Duodenal mucosa (tissue), 2 donors: ENCODE data around the gene VAV2.
"Not testable (repeated sequence)": the region's sequence is repeated elsewhere in the genome, so short reads cannot be mapped to it uniquely, and the experiment has no call there.

ENCODE experiments used
- H3K27ac ChIP-seq: one replicate; pipeline ENCODE4 v1.7.0; 2013; ENCODE audit warnings: low read depth, low read length
- H3K27me3 ChIP-seq, 2 donors: one replicate each; pipeline ENCODE4 v1.7.0; 2013; ENCODE audit warnings: low read length in 2 of 2, control low read depth in 1 of 2; ENCODE audit not compliant: insufficient read depth in 2 of 2, control insufficient read depth in 1 of 2
- H3K36me3 ChIP-seq, 2 donors: one replicate each; pipeline ENCODE4 v1.7.0; 2013; ENCODE audit warnings: low read length in 2 of 2, control low read depth in 1 of 2; ENCODE audit not compliant: insufficient read depth in 2 of 2, control insufficient read depth in 1 of 2
- H3K4me1 ChIP-seq, 2 donors: one replicate each; pipeline ENCODE4 v1.7.0; 2013; ENCODE audit warnings: low read length in 2 of 2, control low read depth in 1 of 2; ENCODE audit not compliant: insufficient read depth in 2 of 2, control insufficient read depth in 1 of 2
- H3K4me3 ChIP-seq, 2 donors: one replicate each; pipeline ENCODE4 v1.7.0; 2013; ENCODE audit warnings: low read length in 2 of 2, low read depth in 1 of 2
- H3K9ac ChIP-seq, 2 donors: one replicate each; pipeline ENCODE4 v1.7.0; 2013; ENCODE audit warnings: low read length in 2 of 2, low read depth in 1 of 2
- H3K9me3 ChIP-seq, 2 donors: one replicate each; pipeline ENCODE4 v1.7.0; 2013; ENCODE audit warnings: low read length in 2 of 2, control low read depth in 1 of 2; ENCODE audit not compliant: control insufficient read depth in 1 of 2

Gene VAV2

DNA sequence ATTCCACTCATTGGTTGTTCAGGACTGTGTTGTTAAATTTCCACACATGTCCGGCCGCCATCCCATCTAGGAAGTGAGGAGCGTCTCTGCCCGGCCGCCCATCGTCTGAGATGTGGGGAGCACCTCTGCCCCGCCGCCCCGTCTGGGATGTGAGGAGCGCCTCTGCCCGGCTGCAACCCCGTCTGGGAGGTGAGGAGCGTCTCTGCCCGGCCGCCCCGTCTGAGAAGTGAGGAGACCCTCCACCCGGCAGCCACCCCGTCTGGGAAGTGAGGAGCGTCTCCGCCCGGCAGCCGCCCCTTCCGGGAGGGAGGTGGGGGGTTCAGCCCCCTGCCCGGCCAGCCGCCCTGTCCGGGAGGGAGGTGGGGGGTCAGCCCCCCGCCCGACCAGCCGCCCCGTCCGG, 247.6 kb downstream of the VAV2 start:
- H3K9me3 ChIP-seq, H3K36me3 ChIP-seq, H3K27ac ChIP-seq: not testable (repeated sequence)

GRCh38 chr9:133742849-133743444, 249.2 kb downstream of the VAV2 start:
- Histone ChIP-seq H3K27ac (no peak overlapping the region), H3K4me1 (peaks cover 14 to 17% of the 10 kb centered on the region in 2 donors), H3K9me3 (no peaks in the 10 kb centered on the region), H3K4me3 (no peak overlapping the region), H3K9ac (no peak overlapping the region), H3K36me3 (no peaks in the 10 kb centered on the region), H3K27me3 (no peaks in the 10 kb centered on the region)

More for the DNA sequence above, 247.6 kb downstream of the VAV2 start:
- not testable (repeated sequence) for H3K4me3 ChIP-seq, H3K27me3 ChIP-seq, H3K9ac ChIP-seq, H3K4me1 ChIP-seq

- H3K27me3 ChIP-seq, result no peaks in the 10 kb centered on the region
- no peaks in the 10 kb centered on the region for H3K9me3 ChIP-seq
- no peaks in the 10 kb centered on the region for H3K36me3 ChIP-seq
- no peak overlapping the region for H3K27ac ChIP-seq
- H3K4me1 ChIP-seq, result peaks cover 18 to 22% of the 10 kb centered on the region in 2 donors
- H3K4me3 ChIP-seq, result no peak overlapping the region
- H3K9ac ChIP-seq, result no peak overlapping the region
Measured at GRCh38 chr9:133742251-133742650, 249.9 kb downstream of the VAV2 start.

DNA sequence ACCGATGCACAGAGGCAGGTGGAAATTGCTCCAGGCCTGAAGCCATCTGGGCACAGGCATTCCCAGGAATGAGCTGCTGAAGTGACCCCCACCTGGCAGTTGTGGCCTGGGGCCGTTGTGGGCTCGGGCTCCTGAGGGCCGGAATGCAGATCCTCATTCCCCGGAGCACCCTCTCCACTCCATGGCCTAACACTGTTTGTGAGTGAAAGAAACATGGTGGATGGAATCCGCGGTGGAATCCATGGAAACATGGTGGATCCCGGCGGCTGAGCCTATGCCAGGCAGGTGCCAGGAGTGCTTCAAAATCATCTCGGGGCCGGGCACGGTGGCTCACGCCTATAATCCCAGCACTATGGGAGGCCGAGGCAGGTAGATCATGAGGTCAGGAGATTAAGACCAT, 250.4 kb downstream of the VAV2 start:
- Histone ChIP-seq H3K9ac (no peak overlapping the region), H3K4me1 (peaks cover 18 to 25% of the 10 kb centered on the region in 2 donors), H3K36me3 (no peaks in the 10 kb centered on the region)

DNA sequence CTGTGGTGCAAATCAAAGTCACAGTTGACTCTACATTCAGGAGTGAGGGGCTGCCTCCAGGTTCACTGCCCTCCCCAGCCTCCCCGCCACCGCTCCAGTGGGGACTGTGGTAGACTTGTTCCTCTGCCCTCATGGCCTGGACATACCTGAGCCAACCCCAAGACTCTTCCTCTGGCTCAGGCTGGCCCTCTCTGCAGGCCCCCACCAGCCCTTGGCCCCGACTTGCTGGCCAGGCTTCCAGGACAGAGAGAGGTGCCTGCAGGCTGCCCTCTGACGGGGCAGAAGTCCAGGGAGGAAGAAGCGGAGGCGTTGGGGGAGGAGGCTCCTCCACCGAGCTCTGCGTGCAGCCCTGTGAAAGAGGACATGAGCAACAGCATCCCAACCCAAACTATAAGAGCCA, 251.2 kb downstream of the VAV2 start:
- peaks cover 0 to 3% of the 10 kb centered on the region in 2 donors for H3K27me3 ChIP-seq
- H3K4me3 ChIP-seq, result no peak overlapping the region
- H3K9ac ChIP-seq, result no peak overlapping the region
- no peak overlapping the region for H3K27ac ChIP-seq
- H3K9me3 ChIP-seq, result no peaks in the 10 kb centered on the region
- H3K36me3 ChIP-seq, result no peaks in the 10 kb centered on the region
- peaks cover 18 to 25% of the 10 kb centered on the region in 2 donors for H3K4me1 ChIP-seq

More for the DNA sequence above, 250.4 kb downstream of the VAV2 start:
- H3K27me3 ChIP-seq, result peaks cover 0 to 2% of the 10 kb centered on the region in 2 donors
- H3K9me3 ChIP-seq, result no peaks in the 10 kb centered on the region
- H3K4me3 ChIP-seq, result no peak overlapping the region
- no peak overlapping the region for H3K27ac ChIP-seq

DNA sequence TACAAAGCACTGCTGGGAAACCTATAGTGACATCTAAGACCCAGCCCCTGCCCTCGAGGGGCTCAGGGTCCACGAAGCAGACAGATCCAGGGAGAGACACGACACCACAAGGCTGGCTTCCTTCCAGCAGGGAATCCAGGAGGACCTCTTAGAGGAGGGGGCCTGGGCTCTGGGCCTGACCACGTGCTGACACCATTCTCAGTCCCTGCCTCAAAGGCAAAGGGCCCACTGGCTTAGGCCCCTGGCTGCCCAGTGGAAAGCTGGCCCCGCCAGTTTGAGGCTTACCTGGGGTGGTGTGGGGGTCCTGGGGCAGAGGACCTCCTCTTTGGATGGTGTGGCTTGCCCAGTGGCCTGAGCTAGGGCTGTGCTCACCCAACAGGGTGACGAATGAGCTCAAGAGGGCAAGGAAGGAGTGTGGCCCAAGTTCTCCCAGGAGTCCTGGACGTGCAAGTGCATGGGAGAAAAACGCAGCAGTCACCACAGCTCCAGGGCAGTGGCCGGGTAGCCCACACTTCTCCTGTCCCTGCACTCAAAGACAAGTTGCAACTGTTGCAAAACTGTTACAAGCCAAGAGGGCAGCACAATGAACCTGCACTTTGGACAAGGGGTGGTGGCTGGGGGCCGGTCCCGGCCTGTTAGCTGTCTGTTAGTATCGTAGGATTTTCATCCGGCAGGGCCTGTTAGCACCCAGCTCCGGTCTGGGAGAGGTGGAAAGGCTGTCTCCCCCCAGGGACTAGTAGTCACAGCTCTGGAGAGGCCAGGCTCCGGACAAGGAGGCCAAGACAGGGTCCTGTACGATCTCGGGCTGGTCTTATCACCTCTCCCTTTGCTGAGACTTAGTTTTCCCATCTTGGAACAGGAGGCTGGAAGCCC, 252.5 kb downstream of the VAV2 start:
- H3K9me3 ChIP-seq, result no peaks in the 10 kb centered on the region
- no peaks in the 10 kb centered on the region for H3K36me3 ChIP-seq
- no peak overlapping the region for H3K27ac ChIP-seq
- no peak overlapping the region for H3K9ac ChIP-seq
- peaks cover 0 to 3% of the 10 kb centered on the region in 2 donors for H3K27me3 ChIP-seq
- peaks cover 18 to 25% of the 10 kb centered on the region in 2 donors for H3K4me1 ChIP-seq
- H3K4me3 ChIP-seq, result no peak overlapping the region

DNA sequence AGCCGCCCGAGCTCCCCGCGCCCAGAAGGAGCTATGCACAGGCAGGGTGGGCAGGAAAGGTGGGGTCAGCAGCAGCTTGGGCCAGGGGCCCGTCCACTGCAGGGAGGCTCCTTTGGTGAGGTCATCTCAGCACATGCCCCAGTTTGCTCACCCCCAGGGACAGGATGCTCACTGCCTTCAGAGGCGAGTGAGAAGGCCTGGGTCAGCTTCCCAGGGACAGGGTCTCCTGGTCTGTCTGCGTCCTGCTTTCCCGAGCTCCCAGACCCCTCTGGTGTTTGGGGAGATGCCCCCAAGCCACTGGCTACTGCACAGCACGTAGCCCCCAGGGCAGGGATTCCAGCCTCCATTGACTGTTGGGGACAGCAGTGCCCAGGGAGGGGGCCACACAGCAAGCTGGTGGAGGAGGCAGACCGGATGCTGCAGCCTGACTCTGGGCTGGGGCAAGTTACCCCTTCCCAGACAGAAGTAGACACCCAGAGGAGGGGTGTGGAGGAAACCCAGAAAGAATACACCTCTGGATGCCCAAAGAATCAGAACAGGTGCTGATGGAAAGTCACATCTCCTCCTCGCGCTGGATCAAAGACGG, 253.4 kb downstream of the VAV2 start:
- Histone ChIP-seq H3K27me3 (peaks cover 0 to 3% of the 10 kb centered on the region in 2 donors), H3K4me1 (peaks cover 18 to 25% of the 10 kb centered on the region in 2 donors), H3K36me3 (no peaks in the 10 kb centered on the region), H3K9me3 (no peaks in the 10 kb centered on the region), H3K9ac (peak overlapping the region in 1 of 2 donors; percentile 25), H3K4me3 (peak overlapping the region; percentile 62 to 65), H3K27ac (no peak overlapping the region)

DNA sequence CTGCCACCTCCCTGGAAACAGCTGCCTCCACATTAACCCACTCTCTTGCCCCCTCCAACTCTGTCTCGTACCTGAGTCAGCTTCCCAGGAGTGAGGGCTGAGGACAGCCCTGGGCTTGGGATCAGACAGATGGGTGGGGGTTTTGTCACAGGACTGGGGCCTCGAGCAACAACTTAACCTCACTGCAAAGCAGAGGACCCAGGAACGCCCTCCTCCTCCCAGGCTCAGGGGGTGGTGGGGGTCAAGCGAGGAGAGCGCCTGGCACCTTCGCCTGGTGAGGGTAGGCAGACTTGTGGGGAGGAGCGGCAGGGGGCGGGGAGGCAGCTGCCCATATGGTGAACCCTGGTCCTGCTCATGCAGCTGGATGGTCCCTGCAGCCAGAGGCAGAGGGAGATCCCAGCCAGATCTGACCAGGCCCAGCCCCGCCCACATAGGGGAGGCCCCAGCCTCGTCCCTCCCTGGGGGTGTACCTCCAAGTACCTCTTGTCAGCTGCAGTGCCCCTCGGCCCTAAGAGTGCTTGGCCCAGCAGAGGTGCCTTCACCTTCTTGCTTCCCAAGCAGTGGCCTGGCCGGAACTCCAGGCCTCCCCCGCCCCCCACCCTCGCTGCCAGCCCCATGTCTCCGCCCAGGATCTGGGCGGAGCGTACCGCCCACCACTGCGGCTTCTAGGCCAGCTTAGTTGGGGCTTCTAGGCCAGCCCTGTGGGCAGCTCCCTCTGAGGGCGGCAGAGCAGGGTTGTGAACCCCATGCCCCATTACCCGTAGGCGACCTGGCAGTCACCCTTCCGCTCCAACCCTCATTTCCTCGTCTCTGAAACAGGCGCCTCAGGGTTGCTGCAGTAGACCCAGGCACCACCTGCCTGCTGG, 254.1 kb downstream of the VAV2 start, which contains the start of gene SARDH:
Gene SARDH (minus strand): TSS at position 579 of the 866 bp plus-strand sequence. CDS start 4,179 bp downstream, outside the sequence.
- peaks cover 18 to 25% of the 10 kb centered on the region in 2 donors for H3K4me1 ChIP-seq
- H3K4me3 ChIP-seq, result peak within 1 kb of the TSS; percentile 62 to 65
- H3K36me3 ChIP-seq, result no peaks in the 10 kb centered on the region
- H3K27me3 ChIP-seq, result peaks cover 0 to 3% of the 10 kb centered on the region in 2 donors
- no peak within 1 kb of the TSS for H3K27ac ChIP-seq
- H3K9me3 ChIP-seq, result no peaks in the 10 kb centered on the region
- H3K9ac ChIP-seq, result peak within 1 kb of the TSS; percentile 25 to 47

DNA sequence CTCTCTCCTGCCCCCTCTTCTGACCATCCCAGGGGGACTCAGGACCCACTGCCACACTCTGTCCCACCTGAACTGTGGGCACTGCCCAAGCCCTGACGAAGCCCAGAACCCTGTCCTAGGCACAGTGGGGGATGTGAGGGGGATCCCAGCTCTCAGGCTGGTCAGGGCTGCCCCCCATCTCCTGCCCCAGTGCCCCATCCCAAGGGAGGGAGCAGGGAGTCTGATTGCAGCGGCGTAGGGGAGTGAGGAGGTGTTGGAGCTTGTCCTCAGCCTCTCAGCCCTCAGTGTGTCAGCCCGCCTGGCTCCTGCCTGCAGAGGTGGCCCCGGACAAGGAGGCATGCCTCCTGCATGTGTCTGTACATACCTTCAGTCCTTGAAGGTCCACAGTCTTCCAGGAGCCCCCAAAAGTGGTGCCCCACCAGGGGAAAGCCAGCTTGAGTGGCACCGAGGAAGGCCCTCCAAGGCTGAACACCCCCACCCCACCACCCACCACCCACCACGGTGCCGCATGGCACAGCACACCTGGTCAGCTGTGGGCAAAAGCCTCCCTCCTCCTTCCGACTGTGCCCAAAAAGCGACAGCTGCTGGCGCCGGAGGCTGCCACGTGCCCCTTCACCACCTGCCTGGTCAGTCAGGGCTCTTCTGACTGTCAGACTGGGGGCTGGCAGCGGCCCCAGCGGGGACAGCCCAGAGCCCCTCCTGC, 254.9 kb downstream of the VAV2 start:
- Histone ChIP-seq H3K27me3 (peaks cover 0 to 3% of the 10 kb centered on the region in 2 donors), H3K9ac (peak overlapping the region in 1 of 2 donors; percentile 47), H3K9me3 (no peaks in the 10 kb centered on the region), H3K27ac (no peak overlapping the region), H3K4me3 (peak overlapping the region; percentile 62 to 65), H3K36me3 (no peaks in the 10 kb centered on the region), H3K4me1 (peaks cover 18 to 25% of the 10 kb centered on the region in 2 donors)
